GM18867 (cell line): ENCODE data around the gene RNF25.
"Not testable (repeated sequence)": the region's sequence is repeated elsewhere in the genome, so short reads cannot be mapped to it uniquely, and the experiment has no call there.

Experiments used
- ATAC-seq: cut with Tn5 transposase; IDR thresholded peaks from one replicate; pipeline ENCODE4 v1.9.1; 2021; ENCODE audit warnings: mild to moderate bottlenecking, moderate library complexity; ENCODE audit not compliant: unreplicated experiment

Gene RNF25

GRCh38 chr2:218671654-218672566 lies at the start of gene RNF25, which contains the start of gene STK36:
Gene RNF25, minus strand, starts transcription at chr2:218672002. Its CDS starts 32 bp downstream, at chr2:218671970.
Gene STK36, plus strand, starts transcription at chr2:218672086. Its CDS starts 744 bp downstream, at chr2:218672830.
- peak; percentile 99 for ATAC-seq

- no peak for ATAC-seq
These were observed 49.7 kb upstream of the RNF25 start for GRCh38 chr2:218721488-218721887.

- ATAC-seq = no peak
These were observed 48.5 kb upstream of the RNF25 start for GRCh38 chr2:218720048-218721041.

GRCh38 chr2:218719457-218719856 lies 47.7 kb upstream of the RNF25 start:
- no peak for ATAC-seq

GRCh38 chr2:218718058-218718457 lies 46.3 kb upstream of the RNF25 start:
- no peak for ATAC-seq

- no peak for ATAC-seq
These were observed 45.5 kb upstream of the RNF25 start for GRCh38 chr2:218717262-218717661.

- ATAC-seq = no peak
These were observed 44.3 kb upstream of the RNF25 start for GRCh38 chr2:218716070-218716469.

GRCh38 chr2:218713922-218714321 lies 42.1 kb upstream of the RNF25 start:
- ATAC-seq = no peak

GRCh38 chr2:218711550-218711929 lies 39.7 kb upstream of the RNF25 start:
- no peak for ATAC-seq

GRCh38 chr2:218710687-218711549 lies 39.1 kb upstream of the RNF25 start, which contains the start of gene TTLL4:
Gene TTLL4, plus strand, starts transcription at chr2:218710835. Its CDS starts 26,842 bp downstream, at chr2:218737677.
- ATAC-seq = peak; percentile 93

GRCh38 chr2:218710334-218710686 lies 38.5 kb upstream of the RNF25 start:
- ATAC-seq = no peak

- ATAC-seq = no peak
These were observed 38.1 kb upstream of the RNF25 start for GRCh38 chr2:218709908-218710307.

GRCh38 chr2:218708086-218708485 lies 36.3 kb upstream of the RNF25 start:
- ATAC-seq = no peak

GRCh38 chr2:218703341-218703740 lies 31.5 kb upstream of the RNF25 start:
- ATAC-seq = no peak

- ATAC-seq = no peak
These were observed 30.0 kb upstream of the RNF25 start for GRCh38 chr2:218701806-218702205.

GRCh38 chr2:218698885-218699284 lies 27.1 kb upstream of the RNF25 start:
- no peak for ATAC-seq

GRCh38 chr2:218694405-218695145 lies 22.8 kb upstream of the RNF25 start:
- no peak for ATAC-seq

GRCh38 chr2:218691234-218691633 lies 19.4 kb upstream of the RNF25 start:
- no peak for ATAC-seq

- ATAC-seq = not testable (repeated sequence)
These were observed 15.7 kb upstream of the RNF25 start for GRCh38 chr2:218687400-218688060.
